Skeletal muscle tissue (tissue), 4 donors: ENCODE results near the gene AANAT. TPM values are rescaled to one million over a fixed set of nuclear protein-coding genes. Genes with fewer than 3 reads are reported as not detected.
A peak's percentile ranks its signal among the peaks of the same experiment; 100 is the strongest.

Source experiments
- H3K27ac ChIP-seq: one replicate; pipeline ENCODE4 v1.7.0; 2013; ENCODE audit warnings: mild to moderate bottlenecking, low read depth, low read length, inconsistent platforms
- H3K27me3 ChIP-seq, 3 donors: one replicate each; pipeline ENCODE4 v1.7.0; 2013; ENCODE audit warnings: low read length in 3 of 3; ENCODE audit not compliant: control insufficient read depth in 3 of 3, insufficient read depth in 3 of 3
- H3K36me3 ChIP-seq, 3 donors: one replicate each; pipeline ENCODE4 v1.7.0; 2013; ENCODE audit warnings: low read length in 3 of 3; ENCODE audit not compliant: control insufficient read depth in 3 of 3, insufficient read depth in 3 of 3
- H3K4me1 ChIP-seq, 3 donors: one replicate each; pipeline ENCODE4 v1.7.0; 2013; ENCODE audit warnings: low read length in 3 of 3, mild to moderate bottlenecking in 3 of 3; ENCODE audit not compliant: control insufficient read depth in 3 of 3, insufficient read depth in 3 of 3
- H3K4me3 ChIP-seq, 3 donors: one replicate each; pipeline ENCODE4 v1.7.0; 2013; ENCODE audit warnings: low read length in 3 of 3
- H3K9ac ChIP-seq, 3 donors: one replicate each; pipeline ENCODE4 v1.7.0; 2013; ENCODE audit warnings: low read length in 3 of 3, mild to moderate bottlenecking in 3 of 3, moderate library complexity in 2 of 3, low read depth in 1 of 3
- H3K9me3 ChIP-seq, 3 donors: one replicate each; pipeline ENCODE4 v1.7.0; 2013; ENCODE audit warnings: low read length in 3 of 3; ENCODE audit not compliant: control insufficient read depth in 3 of 3
- total RNA-seq: library from RNA; depleted of rRNA; stranded (reverse); fragments of >200 nt; gene quantifications from one replicate; pipeline ENCODE4 v1.2.3, GENCODE V29; 2014
- donor health status: Osteomylitis.

AANAT gene
- total RNA-seq, 1 donor from 2014 or later, result not detected

GRCh38 chr17:76441686-76442340, 25.6 kb upstream of the AANAT start:
- Histone ChIP-seq H3K27me3 (no peaks in the 10 kb centered on the region), H3K4me1 (peaks cover 23 to 51% (median 35%) of the 10 kb centered on the region in 3 donors), H3K27ac (no peak overlapping the region), H3K4me3 (no peak overlapping the region), H3K9me3 (no peaks in the 10 kb centered on the region), H3K36me3 (no peaks in the 10 kb centered on the region), H3K9ac (no peak overlapping the region)

DNA sequence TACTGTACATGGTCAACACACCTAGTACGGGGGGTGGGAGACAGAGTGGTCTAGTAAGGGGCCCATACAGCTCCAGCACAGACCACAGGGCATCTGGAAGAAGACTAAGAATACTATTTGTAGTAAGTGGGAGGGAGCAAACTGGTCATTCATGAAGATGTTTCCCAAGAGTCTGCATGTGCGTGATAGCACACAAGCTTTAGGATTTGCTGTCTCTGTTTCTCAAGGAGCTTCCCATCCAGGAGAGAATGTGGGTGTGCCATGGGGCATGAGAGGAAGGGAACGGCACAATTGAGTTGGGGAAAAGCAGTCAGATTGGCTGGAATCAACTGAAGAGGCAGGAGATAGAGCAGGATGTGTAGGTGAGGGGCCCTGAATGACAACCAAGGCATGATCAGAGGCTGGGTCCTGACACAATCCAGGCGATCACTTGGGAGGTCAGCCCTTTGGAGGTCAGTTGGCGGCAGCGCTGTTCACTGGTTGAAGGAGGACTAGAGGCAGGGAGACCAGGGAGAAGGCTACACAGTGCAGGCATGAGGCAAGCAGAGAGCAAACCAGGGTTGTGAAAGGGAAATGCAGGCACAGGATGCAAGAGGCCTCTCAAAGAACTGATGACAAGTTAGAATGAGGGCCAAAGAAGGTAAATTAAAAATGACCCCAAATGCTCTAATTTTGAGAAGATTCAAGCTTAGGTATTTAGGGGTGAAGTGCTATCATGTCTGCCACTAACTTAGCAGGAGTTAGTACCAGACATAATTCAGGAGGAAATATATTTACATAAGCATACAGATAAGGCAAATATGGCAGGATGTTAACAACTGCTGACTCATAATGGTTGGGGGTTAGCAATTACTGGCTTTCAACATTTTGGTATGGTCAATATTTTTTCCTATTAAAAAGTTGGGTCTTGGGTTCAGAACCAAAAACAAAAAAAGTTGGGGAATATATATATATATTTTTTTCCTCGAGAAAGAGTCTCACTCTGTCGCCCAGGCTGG, 24.8 kb upstream of the AANAT start:
- H3K4me3 ChIP-seq, result no peak overlapping the region
- H3K27ac ChIP-seq, result no peak overlapping the region
- H3K27me3 ChIP-seq, result no peaks in the 10 kb centered on the region
- no peaks in the 10 kb centered on the region for H3K36me3 ChIP-seq
- H3K4me1 ChIP-seq, result peaks cover 29 to 55% (median 44%) of the 10 kb centered on the region in 3 donors
- H3K9ac ChIP-seq, result no peak overlapping the region
- no peaks in the 10 kb centered on the region for H3K9me3 ChIP-seq

DNA sequence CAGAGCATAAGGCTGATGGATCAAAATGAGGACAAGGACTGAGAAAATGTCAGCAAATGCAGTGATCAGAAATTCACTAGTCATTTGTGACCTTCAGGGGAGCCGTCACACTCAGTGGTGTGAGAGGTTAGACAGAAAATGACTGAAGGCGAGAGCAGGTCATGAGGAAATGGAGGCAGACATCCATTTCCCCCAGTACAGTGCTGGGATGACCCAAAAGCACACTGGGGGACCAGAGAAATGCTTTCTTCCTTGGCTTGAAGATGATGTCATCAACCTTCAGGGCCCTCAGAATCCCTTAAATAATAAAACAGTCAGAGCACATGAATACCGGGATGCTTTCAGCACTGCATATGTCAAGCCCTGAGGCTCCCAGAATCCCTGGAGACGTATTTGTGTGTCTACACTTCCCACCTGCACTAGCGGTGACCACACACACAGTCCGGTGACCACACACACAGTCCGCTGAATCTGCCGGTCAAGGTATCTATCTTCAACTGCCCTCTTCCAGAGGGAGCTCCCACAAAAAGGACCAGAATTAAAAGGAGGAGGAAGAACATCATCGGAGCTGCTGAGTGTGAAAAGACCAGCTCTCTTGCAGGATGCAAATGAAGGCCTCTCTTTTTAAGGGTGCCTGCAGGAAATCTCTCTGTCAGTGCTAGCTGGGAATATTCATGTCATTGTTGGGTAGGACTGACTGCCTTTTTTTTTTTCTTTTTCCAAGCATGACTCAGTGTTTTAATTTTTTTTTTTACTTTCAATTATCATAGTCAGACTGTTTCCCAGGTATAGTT, 22.7 kb upstream of the AANAT start:
- Histone ChIP-seq H3K4me1 (peaks cover 32 to 57% (median 45%) of the 10 kb centered on the region in 3 donors), H3K9ac (no peak overlapping the region), H3K27ac (no peak overlapping the region)

GRCh38 chr17:76445697-76446448, 21.5 kb upstream of the AANAT start:
- H3K9ac ChIP-seq, result peak overlapping the region in 1 of 3 donors; percentile 40
- H3K27ac ChIP-seq, result peak overlapping the region; percentile 11
- H3K27me3 ChIP-seq, result no peaks in the 10 kb centered on the region
- H3K9me3 ChIP-seq, result no peaks in the 10 kb centered on the region
- peaks cover 32 to 58% (median 45%) of the 10 kb centered on the region in 3 donors for H3K4me1 ChIP-seq
- H3K4me3 ChIP-seq, result peak overlapping the region in 1 of 3 donors; percentile 23
- H3K36me3 ChIP-seq, result no peaks in the 10 kb centered on the region

More for the DNA sequence above, 22.7 kb upstream of the AANAT start:
- H3K9me3 ChIP-seq, result no peaks in the 10 kb centered on the region
- H3K27me3 ChIP-seq, result no peaks in the 10 kb centered on the region
- no peak overlapping the region for H3K4me3 ChIP-seq
- no peaks in the 10 kb centered on the region for H3K36me3 ChIP-seq

GRCh38 chr17:76446449-76447231, 20.8 kb upstream of the AANAT start:
- Histone ChIP-seq H3K9ac (peak overlapping the region in 1 of 3 donors; percentile 46), H3K36me3 (no peaks in the 10 kb centered on the region), H3K4me1 (peaks cover 37 to 63% (median 50%) of the 10 kb centered on the region in 3 donors), H3K27ac (peak overlapping the region; percentile 11), H3K27me3 (no peaks in the 10 kb centered on the region), H3K9me3 (no peaks in the 10 kb centered on the region), H3K4me3 (peak overlapping the region in 2 of 3 donors; percentile 6 to 38)

- Histone ChIP-seq H3K36me3 (no peaks in the 10 kb centered on the region), H3K4me3 (no peak overlapping the region), H3K27me3 (no peaks in the 10 kb centered on the region), H3K4me1 (peaks cover 44 to 65% (median 58%) of the 10 kb centered on the region in 3 donors), H3K27ac (peak overlapping the region; percentile 57), H3K9me3 (no peaks in the 10 kb centered on the region), H3K9ac (peak overlapping the region in 1 of 3 donors; percentile 34)
Observed at GRCh38 chr17:76447931-76448652, 19.3 kb upstream of the AANAT start.

DNA sequence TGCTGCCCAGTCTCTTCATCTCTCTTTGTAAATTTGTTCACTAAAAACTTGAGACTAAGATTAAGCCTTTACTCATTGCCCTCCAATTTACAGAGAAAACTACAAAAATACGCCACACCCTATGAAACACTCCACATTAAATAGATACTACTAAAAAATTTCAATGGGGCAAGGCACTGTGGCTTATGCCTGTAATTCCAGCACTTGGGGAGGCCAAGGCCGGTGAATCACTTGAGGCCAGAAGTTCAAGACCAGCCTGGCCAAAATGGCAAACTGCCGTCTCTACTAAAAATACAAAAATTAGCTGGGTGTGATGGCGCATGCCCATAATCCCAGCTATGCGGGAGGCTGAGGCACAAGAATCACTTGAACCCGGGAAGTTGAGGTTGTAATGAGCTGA, 18.3 kb upstream of the AANAT start:
- H3K9me3 ChIP-seq, result no peaks in the 10 kb centered on the region
- no peaks in the 10 kb centered on the region for H3K36me3 ChIP-seq
- no peak overlapping the region for H3K27ac ChIP-seq
- no peak overlapping the region for H3K4me3 ChIP-seq
- H3K27me3 ChIP-seq, result no peaks in the 10 kb centered on the region
- H3K4me1 ChIP-seq, result peaks cover 44 to 65% (median 58%) of the 10 kb centered on the region in 3 donors
- H3K9ac ChIP-seq, result no peak overlapping the region

GRCh38 chr17:76451506-76451905, 15.9 kb upstream of the AANAT start:
- Histone ChIP-seq H3K27ac (no peak overlapping the region), H3K27me3 (no peaks in the 10 kb centered on the region), H3K4me3 (peak overlapping the region in 2 of 3 donors; percentile 72 to 85), H3K36me3 (no peaks in the 10 kb centered on the region), H3K9me3 (no peaks in the 10 kb centered on the region), H3K4me1 (peaks cover 32 to 45% (median 39%) of the 10 kb centered on the region in 3 donors), H3K9ac (peak overlapping the region; percentile 38 to 90 (median 72))
